Measurements from ENCODE around the gene EXOSC5.

- TF ChIP-seq SUZ12 (IDR thresholded peaks at IDR 0.05): no peak
- TF ChIP-seq L3MBTL2 (conservative IDR thresholded peaks at IDR 0.05): no peak
- TF ChIP-seq FOXK2 (IDR thresholded peaks at IDR 0.05): no peak
- TF ChIP-seq FOXM1 (IDR thresholded peaks at IDR 0.05; ENCODE audit: borderline replicate concordance): no peak
- TF ChIP-seq LEF1 (IDR thresholded peaks at IDR 0.05; ENCODE audit: borderline replicate concordance): no peak
- no peak for TF ChIP-seq FOXA1 (IDR thresholded peaks at IDR 0.05)
- no peak for TF ChIP-seq PKNOX1 (IDR thresholded peaks at IDR 0.05)
- TF ChIP-seq HDGF (IDR thresholded peaks at IDR 0.05; ENCODE audit: borderline replicate concordance): no peak
- no peak for TF ChIP-seq SP1 (IDR thresholded peaks at IDR 0.05)
- no peak for TF ChIP-seq NFRKB (IDR thresholded peaks at IDR 0.05)
- TF ChIP-seq ZNF384 (IDR thresholded peaks at IDR 0.05): no peak
Measured at GRCh38 chr19:41422456-41422855, 25.3 kb upstream of the EXOSC5 start.

All from HEK293T (cell line).